PFSK-1 (cell line): ENCODE results near the gene GAPT.

Source experiments
- FOXP2 ChIP-seq: optimal IDR thresholded peaks from 2 replicates; pipeline ENCODE3; 2011; ENCODE audit warnings: borderline replicate concordance, control low read depth, inconsistent platforms; ENCODE audit not compliant: insufficient read depth; ENCODE audit errors: extremely low read length, extremely low read depth
- POLR2AphosphoS5 ChIP-seq: IDR thresholded peaks from 2 replicates; pipeline ENCODE4 v1.6.1; 2012; ENCODE audit warnings: low read depth, mild to moderate bottlenecking, control low read depth, low read length, moderate library complexity

- TF ChIP-seq POLR2AphosphoS5 (no peak), FOXP2 (no peak)
Observed at GRCh38 chr5:58456026-58456425, 35.2 kb upstream of the GAPT start.
